Measurements from ENCODE around the gene BAIAP2L1.

BAIAP2L1 gene

GRCh38 chr7:98338441-98338840 lies 62.4 kb downstream of the BAIAP2L1 start:
- DNase-seq (ENCODE audit: low read depth, low spot score): no peak
- no peak overlapping the region for H3K4me3 ChIP-seq (ENCODE audit: low read depth, low read length)
- in situ Hi-C loops (cut with HindIII; ENCODE audit: low sequenced_read_pairs): no loop called here
- TF ChIP-seq CTCF (IDR thresholded peaks at IDR 0.05; ENCODE audit: low read depth, low read length): no peak

GRCh38 chr7:98335411-98335977 lies 65.4 kb downstream of the BAIAP2L1 start:
- DNase-seq (ENCODE audit: low read depth, low spot score): no peak
- TF ChIP-seq CTCF (IDR thresholded peaks at IDR 0.05; ENCODE audit: low read depth, low read length): no peak
- in situ Hi-C loops (cut with HindIII; ENCODE audit: low sequenced_read_pairs): no loop called here
- no peak overlapping the region for H3K4me3 ChIP-seq (ENCODE audit: low read depth, low read length)

GRCh38 chr7:98334081-98334480 lies 66.8 kb downstream of the BAIAP2L1 start:
- H3K4me3 ChIP-seq (ENCODE audit: low read depth, low read length): no peak overlapping the region
- no peak for TF ChIP-seq CTCF (IDR thresholded peaks at IDR 0.05; ENCODE audit: low read depth, low read length)
- in situ Hi-C loops (cut with HindIII; ENCODE audit: low sequenced_read_pairs): no loop called here
- no peak for DNase-seq (ENCODE audit: low read depth, low spot score)

GRCh38 chr7:98330926-98331529 lies 69.9 kb downstream of the BAIAP2L1 start:
- no peak for TF ChIP-seq CTCF (IDR thresholded peaks at IDR 0.05; ENCODE audit: low read depth, low read length)
- no peak for DNase-seq (ENCODE audit: low read depth, low spot score)
- no peak overlapping the region for H3K4me3 ChIP-seq (ENCODE audit: low read depth, low read length)
- in situ Hi-C loops (cut with HindIII; ENCODE audit: low sequenced_read_pairs): no loop called here

- no peak for TF ChIP-seq CTCF (IDR thresholded peaks at IDR 0.05; ENCODE audit: low read depth, low read length)
- H3K4me3 ChIP-seq (ENCODE audit: low read depth, low read length): no peak overlapping the region
- in situ Hi-C loops (cut with HindIII; ENCODE audit: low sequenced_read_pairs): no loop called here
- DNase-seq (ENCODE audit: low read depth, low spot score): peak; percentile 73
These were observed 71.0 kb downstream of the BAIAP2L1 start for GRCh38 chr7:98329791-98330373.

GRCh38 chr7:98329100-98329790 lies 71.6 kb downstream of the BAIAP2L1 start:
- peak; percentile 91 for DNase-seq (ENCODE audit: low read depth, low spot score)
- no peak overlapping the region for H3K4me3 ChIP-seq (ENCODE audit: low read depth, low read length)
- no peak for TF ChIP-seq CTCF (IDR thresholded peaks at IDR 0.05; ENCODE audit: low read depth, low read length)
- in situ Hi-C loops (cut with HindIII; ENCODE audit: low sequenced_read_pairs): no loop called here
